ENCODE measurements around the gene IL12RB1.

- no peak for TF ChIP-seq CTCF (IDR thresholded peaks at IDR 0.05)
- no peak for TF ChIP-seq POLR2A (IDR thresholded peaks at IDR 0.05)
These were observed 57.0 kb downstream of the IL12RB1 start for GRCh38 chr19:18029617-18030338.

Data from lower leg skin (tissue), 3 donors.